ENCODE data around the gene SH2D4B.
A peak's percentile ranks its signal among the peaks of the same experiment; 100 is the strongest.

Gene SH2D4B

DNA sequence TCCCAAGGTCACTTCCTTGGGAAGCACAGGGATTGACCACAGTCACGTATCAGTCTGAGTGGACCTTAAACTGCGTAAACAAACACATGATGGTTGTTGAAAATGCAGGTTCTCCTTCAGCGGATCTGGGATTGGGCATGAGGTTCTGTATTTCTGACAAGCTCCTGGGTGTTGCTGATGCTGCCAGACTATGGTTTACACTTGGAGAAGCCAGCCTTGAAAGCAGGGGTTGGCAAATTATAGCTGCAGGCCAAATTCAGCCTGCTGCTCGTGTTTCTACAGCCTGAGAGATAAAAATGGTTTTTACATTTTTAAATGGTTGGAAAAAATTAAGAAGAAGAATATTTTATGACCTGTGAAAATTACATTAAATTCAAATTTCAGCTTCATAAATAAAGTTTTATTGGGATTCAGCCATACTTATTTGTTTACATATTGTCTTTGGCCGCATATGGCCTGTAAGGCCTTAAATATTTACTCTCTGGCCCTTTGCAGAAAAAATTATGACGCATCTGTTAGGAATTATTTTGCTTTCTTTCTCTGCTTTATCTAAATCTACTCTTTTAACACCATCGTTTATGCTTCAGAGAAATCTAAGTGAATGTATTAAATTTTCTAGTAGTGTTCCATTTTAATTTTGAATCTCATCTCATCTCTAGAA, 109.6 kb downstream of the SH2D4B start:
- DNase-seq = no peak

DNA sequence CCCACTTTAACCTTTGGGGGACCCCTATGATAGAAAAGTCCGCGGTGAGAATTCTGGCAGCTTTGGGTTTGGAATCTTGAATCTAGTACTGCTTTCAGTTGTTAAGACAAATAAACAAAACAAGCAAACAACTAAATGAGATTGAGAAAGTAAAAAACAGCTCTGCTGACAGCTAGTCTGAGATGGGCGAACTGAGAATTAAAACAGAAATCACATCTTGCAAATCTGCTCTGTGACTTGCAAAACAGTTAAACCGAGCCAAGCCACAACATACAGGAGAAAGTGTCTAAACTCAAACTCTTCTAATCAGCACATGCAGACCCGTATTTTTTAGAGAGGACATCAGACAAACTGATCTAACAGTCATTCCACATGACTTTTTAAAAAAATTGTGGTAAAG, 110.4 kb downstream of the SH2D4B start:
- no peak for DNase-seq

DNA sequence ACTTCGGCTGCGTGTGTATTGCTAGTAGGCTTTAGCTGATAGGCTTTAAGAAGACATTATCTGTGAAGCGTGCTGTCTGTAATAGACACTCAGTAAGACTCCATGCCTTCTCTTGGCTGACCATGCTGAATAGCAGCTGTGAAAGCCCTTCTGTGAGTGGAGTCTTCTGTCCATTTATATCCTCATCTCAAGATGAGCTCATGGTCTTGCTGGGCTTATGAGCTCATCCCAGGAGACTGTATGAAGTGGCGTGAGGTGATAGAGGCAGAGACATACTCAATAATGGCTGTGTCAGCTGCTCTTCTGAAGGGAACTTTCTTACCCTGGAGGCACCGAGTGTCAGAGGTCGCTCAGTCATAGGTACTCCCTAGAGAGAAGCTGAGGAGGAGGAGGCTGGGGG, 111.5 kb downstream of the SH2D4B start:
- no peak for DNase-seq

DNA sequence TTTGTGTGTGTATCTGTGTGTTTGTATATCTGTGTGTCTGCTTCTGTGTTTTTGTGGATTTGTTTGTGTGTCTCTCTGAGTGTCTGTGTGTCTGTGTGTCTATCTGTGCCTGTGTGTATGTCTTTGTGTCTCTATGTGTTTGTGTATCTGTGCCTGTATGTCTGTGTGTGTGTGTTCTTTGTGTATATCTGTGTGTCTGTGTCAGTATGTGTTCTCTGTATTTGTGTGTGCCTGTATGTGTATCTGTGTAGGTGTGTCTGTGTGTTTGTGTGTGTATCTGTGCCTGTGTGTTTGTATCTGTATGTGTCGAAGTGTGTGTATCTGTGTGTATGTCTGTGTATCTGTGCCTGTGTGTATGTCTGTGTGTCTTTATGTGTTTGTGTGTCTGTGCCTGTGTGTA, 118.2 kb downstream of the SH2D4B start:
- no peak for DNase-seq

DNA sequence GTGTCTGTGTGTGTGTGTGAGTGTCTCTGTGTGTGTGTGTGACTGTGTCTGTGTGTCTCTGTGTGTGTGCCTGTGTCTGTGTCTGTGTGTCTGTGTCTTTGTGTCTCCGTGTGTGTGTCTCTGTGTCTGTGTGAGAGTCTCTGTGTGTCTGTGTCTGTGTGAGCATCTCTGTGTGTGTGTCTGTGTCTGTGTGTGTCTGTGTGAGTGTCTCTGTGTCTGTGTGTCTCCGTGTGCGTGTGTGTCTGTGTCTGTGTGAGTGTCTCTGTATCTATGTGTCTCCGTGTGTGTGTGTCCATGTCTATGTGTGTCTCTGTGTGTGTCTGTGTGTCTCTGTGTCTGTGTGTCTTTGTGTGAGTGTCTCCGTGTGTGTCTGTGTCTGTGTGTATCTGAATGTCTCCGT, 120.4 kb downstream of the SH2D4B start:
- DNase-seq = no peak

DNA sequence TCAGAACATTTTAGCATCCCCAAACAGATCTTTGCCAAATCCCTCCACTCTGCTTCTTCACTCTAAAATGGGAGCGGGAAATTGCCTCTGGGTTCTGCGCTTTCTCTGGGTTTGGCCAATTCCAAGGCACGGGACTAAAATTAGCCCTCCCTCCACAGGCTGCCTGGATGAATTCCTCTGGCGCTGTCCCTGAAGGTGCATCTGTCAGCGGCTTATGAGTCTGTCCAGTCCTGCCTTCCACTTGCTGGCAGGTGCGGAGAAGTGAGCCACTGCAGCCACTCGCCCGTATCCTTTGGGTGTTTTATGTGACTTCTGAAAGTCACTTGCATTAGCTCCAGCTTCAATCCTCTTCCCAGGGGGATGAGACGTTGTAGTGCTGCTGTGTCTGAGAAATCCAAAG, 121.6 kb downstream of the SH2D4B start:
- no peak for DNase-seq

GRCh38 chr10:80660266-80660665, 122.6 kb downstream of the SH2D4B start:
- no peak for DNase-seq

DNA sequence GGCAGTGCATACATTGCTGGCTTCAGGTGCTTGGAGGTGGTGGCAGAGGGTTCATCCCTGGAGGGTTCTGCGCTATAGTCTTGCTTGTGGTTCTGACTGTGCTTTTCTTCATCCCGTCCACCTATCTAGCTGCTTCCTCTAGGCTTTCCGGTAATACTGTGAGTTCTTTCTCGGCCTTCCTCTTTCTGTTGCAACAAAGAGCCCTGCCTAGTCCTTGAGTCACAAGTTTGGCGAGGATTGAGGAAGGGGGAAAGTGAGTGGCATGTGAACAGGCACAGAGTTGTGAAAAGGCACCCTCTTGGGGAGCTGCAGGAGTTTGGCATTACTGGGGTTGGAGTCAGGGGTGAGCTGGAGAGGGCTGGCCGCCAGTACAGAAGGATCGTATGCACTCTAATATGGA, 123.0 kb downstream of the SH2D4B start:
- DNase-seq = peak in 1 of 2 donors; percentile 6

DNA sequence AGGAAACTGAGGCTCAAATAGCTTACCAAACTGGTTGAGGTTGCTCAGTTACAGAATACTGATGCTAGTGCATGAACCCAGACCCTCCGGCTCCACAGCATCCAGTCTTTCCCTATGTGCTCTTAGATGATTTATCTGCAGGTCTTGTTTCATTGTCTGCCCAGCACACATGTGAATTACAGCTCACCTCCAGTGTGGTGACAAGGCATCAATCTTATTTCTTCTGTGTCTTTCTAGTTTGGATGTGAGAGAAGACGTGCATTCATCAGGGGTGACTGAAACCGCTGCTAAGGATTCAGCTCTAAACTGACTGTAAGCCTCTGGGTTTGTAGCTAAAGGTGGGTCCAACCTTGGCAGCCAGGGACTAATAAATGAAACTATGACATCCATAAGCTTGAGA, 123.8 kb downstream of the SH2D4B start:
- no peak for DNase-seq

- DNase-seq = peak; percentile 63 to 76
Measured at GRCh38 chr10:80662429-80663261, 124.9 kb downstream of the SH2D4B start.

- peak; percentile 38 to 71 for DNase-seq
Measured at GRCh38 chr10:80664071-80664680, 126.5 kb downstream of the SH2D4B start.

- no peak for DNase-seq
Measured at GRCh38 chr10:80669485-80669884, 131.8 kb downstream of the SH2D4B start.

DNA sequence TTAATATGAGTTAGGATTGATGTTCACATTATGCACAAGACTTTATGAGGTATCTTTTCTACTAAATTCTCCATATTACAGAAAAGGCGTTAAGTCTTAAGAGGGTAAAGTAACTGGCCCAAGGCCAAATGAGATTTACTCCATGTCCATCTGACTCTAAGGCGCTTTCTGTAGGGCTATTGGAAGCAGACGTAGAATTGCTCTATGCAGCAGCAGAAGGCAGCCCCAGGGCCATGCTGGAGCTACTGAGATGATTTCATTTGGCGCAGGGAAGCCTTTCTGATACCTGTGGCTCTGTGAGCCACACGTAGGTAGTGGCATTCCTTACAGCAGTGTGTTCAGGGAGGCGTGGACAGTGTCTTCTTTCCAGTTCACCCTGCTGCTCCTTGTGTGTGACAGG, 133.1 kb downstream of the SH2D4B start:
- DNase-seq = no peak

DNA sequence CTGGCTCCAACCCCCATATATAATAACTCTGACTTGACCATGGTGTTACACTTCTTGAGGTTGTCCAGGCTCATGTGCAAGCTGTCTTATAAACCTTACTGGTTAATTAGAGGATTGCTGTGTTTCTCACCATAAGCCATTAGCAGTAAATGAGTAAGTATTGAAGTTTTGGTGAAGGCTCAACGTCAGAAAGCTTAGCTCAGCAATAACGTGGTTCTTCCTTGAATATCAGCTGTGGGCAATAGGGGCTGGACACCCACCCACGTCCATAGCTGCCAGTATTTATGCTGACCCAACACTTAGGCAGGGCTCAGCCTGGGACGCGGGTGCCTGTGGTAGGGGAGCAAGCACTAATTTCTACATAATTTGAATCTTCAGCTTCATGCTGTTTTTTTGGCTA, 134.1 kb downstream of the SH2D4B start:
- DNase-seq = no peak

DNA sequence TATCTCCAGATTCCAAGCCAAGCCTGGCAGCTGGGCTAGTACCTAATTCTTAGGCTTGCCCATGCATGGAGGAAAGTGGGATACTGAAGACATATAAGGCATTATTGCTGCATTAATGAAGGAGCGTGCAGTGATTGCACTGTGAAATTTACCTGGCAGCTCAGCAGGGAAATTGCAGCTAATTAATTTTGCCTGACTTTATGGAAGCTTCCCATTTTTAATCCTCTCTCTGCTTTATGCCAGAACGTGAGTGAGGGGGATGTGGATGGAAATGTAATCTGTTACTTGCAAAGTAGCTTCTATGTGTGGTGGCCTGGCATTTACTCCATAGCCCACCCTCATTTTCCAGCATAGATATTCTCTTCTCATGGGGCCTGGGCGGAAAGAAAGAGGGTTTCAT, 134.9 kb downstream of the SH2D4B start:
- no peak for DNase-seq

DNA sequence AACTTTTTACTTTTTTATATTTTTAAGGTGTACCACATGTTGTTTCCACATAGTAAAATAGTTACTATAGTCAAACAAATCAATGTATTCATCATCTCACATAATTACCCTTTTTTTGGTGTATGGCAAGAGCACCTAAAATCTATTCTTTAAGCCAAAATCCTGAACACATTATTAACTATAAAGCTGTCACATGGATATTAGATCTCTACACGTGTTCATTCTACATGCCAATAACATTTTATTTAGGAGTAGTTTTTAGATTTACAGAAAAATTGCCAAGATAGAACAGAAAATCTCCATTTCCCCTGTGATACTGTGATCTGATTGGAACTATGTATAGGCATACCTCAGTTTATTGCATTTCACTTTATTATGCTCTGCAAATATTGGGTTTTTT, 137.1 kb downstream of the SH2D4B start:
- no peak for DNase-seq

GRCh38 chr10:80681142-80681541, 143.4 kb downstream of the SH2D4B start:
- DNase-seq = no peak

GRCh38 chr10:80684259-80684658, 146.6 kb downstream of the SH2D4B start:
- DNase-seq = no peak

GRCh38 chr10:80685355-80685754, 147.7 kb downstream of the SH2D4B start:
- no peak for DNase-seq

- DNase-seq = no peak
Measured at GRCh38 chr10:80686734-80687475, 149.2 kb downstream of the SH2D4B start.

GRCh38 chr10:80687476-80687789, 149.7 kb downstream of the SH2D4B start:
- no peak for DNase-seq

DNA sequence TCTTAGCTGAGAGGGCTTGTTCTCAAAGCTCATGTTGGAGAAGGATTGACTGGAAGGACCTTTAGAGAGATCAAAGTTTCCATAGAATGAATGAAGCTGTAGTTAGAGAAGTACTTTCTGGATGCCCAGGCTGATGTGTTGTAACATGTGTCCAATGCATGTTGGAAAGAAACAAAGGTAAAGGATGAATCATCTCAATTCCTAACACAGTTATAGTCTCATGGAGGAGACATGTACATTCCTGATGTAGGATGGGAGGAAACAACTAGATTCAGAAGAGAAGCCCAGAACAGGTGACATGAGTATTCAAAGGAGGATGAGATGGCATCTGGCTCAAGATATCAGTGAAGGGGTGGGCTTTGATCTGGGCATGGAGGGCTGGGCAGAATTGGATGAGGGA, 152.7 kb downstream of the SH2D4B start:
- DNase-seq = no peak

DNA sequence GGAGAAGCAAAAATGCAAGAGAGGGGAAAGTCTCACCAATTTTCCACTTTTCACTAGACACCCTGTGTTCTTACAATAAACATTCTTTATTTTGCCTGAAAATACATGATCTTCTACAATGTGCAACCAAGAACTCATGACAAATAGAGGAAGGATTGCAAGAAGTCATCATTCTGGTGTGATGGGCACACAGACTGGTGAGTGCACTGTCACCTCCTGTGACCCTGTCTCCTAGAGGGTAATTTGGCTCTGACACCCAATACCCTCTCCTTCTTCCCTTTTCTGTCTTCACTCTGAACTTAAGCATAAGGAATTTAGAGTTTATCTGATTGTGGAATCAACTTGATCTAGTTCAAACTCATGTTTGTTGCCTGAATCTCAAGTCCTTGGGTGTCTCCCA, 153.7 kb downstream of the SH2D4B start:
- no peak for DNase-seq

DNA sequence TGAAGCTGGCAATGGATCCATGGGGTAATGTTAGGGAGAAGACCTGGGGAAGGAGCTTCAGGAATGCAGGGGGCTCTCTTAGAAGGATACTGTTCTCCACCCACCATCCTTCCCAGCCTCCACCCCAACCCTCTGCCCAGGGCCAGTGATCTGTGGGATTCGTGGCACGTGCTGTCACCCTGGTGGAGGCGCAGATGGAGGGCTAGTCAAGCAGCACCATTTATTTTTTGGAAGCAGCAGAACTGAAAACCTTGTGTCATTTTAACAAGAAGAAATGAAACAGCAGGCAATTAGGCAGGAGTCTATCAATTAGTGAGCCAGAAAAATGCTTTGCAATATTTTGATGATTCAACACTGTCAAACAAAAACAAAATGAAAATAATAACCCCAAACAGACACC, 155.9 kb downstream of the SH2D4B start:
- peak in 1 of 2 donors; percentile 4 for DNase-seq

All from hippocampal formation (tissue), 2 donors.